KMS-11 (cell line): Measurements from ENCODE around the gene ATF7IP2.

Experiments
- H2AFZ ChIP-seq: fragments of 200-600 bp; sonication (generic); 2 replicates; pipeline ENCODE4 v1.6.1; 2016; ENCODE audit warnings: antibody characterized with exemption, mixed run types, low read depth
- H3K27ac ChIP-seq: fragments of 200-600 bp; sonication (generic); 2 replicates; pipeline ENCODE4 v1.6.1; 2016; ENCODE audit warnings: mild to moderate bottlenecking, mixed run types
- H3K27me3 ChIP-seq: fragments of 200-600 bp; sonication (generic); 2 replicates; pipeline ENCODE4 v1.6.1; 2017; ENCODE audit warnings: mild to moderate bottlenecking, low read depth, mixed run types, moderate library complexity; ENCODE audit not compliant: insufficient read depth
- H3K36me3 ChIP-seq: fragments of 200-600 bp; sonication (generic); 2 replicates; pipeline ENCODE4 v1.6.1; 2017; ENCODE audit warnings: mild to moderate bottlenecking, mixed run types; ENCODE audit not compliant: insufficient read depth
- H3K4me1 ChIP-seq: fragments of 200-600 bp; sonication (generic); 2 replicates; pipeline ENCODE4 v1.6.1; 2016; ENCODE audit warnings: mild to moderate bottlenecking, low read depth, mixed run types; ENCODE audit not compliant: poor library complexity, severe bottlenecking
- H3K4me2 ChIP-seq: fragments of 200-600 bp; sonication (generic); 2 replicates; pipeline ENCODE4 v1.7.0; 2016; ENCODE audit warnings: mild to moderate bottlenecking, mixed run types
- H3K4me3 ChIP-seq: fragments of 200-600 bp; sonication (generic); IDR thresholded peaks from 2 replicates; pipeline ENCODE4 v1.6.1; 2017; ENCODE audit warnings: low read depth, low read length, mixed read lengths; ENCODE audit not compliant: insufficient read depth
- H3K79me2 ChIP-seq: fragments of 200-600 bp; sonication (generic); 2 replicates; pipeline ENCODE4 v1.6.1; 2016; ENCODE audit warnings: low read depth, mixed run types; ENCODE audit not compliant: insufficient read depth
- H3K9ac ChIP-seq: fragments of 200-600 bp; sonication (generic); 2 replicates; pipeline ENCODE4 v1.6.1; 2016; ENCODE audit warnings: mild to moderate bottlenecking, mixed run types
- H4K20me1 ChIP-seq: fragments of 200-600 bp; sonication (generic); 2 replicates; pipeline ENCODE4 v1.6.1; 2016; ENCODE audit warnings: mild to moderate bottlenecking, mixed run types; ENCODE audit not compliant: insufficient read depth
- CTCF ChIP-seq: fragments of 200-600 bp; sonication (generic); conservative IDR thresholded peaks from 2 replicates; pipeline ENCODE4 v1.6.1; 2017; ENCODE audit warnings: low read depth, mild to moderate bottlenecking, antibody characterized with exemption, low read length, moderate library complexity, mixed read lengths

The ATF7IP2 gene

GRCh38 chr16:10520869-10521578 lies 135.2 kb downstream of the ATF7IP2 start:
- peaks cover 23% of the 10 kb centered on the region for H3K4me1 ChIP-seq
- no peak overlapping the region for H3K4me2 ChIP-seq
- no peak overlapping the region for H3K27ac ChIP-seq
- no peak for TF ChIP-seq CTCF
- no peaks in the 10 kb centered on the region for H3K36me3 ChIP-seq
- no peak overlapping the region for H3K9ac ChIP-seq
- H4K20me1 ChIP-seq: no peaks in the 10 kb centered on the region
- no peaks in the 10 kb centered on the region for H3K27me3 ChIP-seq
- H3K79me2 ChIP-seq: no peaks in the 10 kb centered on the region
- no peak overlapping the region for H3K4me3 ChIP-seq
- no peak overlapping the region for H2AFZ ChIP-seq

GRCh38 chr16:10521681-10522274 lies 135.9 kb downstream of the ATF7IP2 start:
- no peak overlapping the region for H3K27ac ChIP-seq
- H3K4me3 ChIP-seq: no peak overlapping the region
- H3K27me3 ChIP-seq: no peaks in the 10 kb centered on the region

DNA sequence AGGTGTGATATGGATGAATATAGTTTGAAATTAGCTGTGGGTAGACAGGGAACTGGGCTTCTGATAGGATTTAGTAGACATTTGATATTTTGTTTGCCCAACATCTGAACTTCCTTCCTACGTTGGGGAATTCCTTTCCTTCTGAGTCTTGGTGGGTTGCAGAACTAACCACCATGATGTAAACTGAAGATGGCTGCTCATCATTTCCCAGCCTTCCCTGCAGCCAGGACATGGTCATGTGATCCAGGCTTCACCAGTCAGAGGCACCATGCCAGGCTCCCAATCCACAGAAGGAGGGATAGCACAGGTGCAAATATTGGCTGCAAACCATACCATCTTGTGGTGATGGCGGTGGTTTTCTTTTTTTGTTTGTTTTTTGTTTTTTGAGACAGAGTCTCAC lies 137.1 kb downstream of the ATF7IP2 start:
- no peak for TF ChIP-seq CTCF
- no peaks in the 10 kb centered on the region for H3K27me3 ChIP-seq
- peak overlapping the region; percentile 18; the same call in 1 of the 2 replicates for H3K4me2 ChIP-seq
- no peak overlapping the region for H3K4me3 ChIP-seq
- no peaks in the 10 kb centered on the region for H3K36me3 ChIP-seq
- no peaks in the 10 kb centered on the region for H3K79me2 ChIP-seq
- no peak overlapping the region for H3K9ac ChIP-seq
- H3K27ac ChIP-seq: no peak overlapping the region
- no peaks in the 10 kb centered on the region for H4K20me1 ChIP-seq
- H3K4me1 ChIP-seq: peaks cover 23% of the 10 kb centered on the region
- no peak overlapping the region for H2AFZ ChIP-seq

More at GRCh38 chr16:10521681-10522274, 135.9 kb downstream of the ATF7IP2 start:
- Histone ChIP-seq H3K4me2 (no peak overlapping the region), H3K4me1 (peaks cover 23% of the 10 kb centered on the region), H3K36me3 (no peaks in the 10 kb centered on the region), H3K79me2 (no peaks in the 10 kb centered on the region), H2AFZ (no peak overlapping the region), H3K9ac (no peak overlapping the region), H4K20me1 (no peaks in the 10 kb centered on the region)
- TF ChIP-seq CTCF: peak; percentile 79

DNA sequence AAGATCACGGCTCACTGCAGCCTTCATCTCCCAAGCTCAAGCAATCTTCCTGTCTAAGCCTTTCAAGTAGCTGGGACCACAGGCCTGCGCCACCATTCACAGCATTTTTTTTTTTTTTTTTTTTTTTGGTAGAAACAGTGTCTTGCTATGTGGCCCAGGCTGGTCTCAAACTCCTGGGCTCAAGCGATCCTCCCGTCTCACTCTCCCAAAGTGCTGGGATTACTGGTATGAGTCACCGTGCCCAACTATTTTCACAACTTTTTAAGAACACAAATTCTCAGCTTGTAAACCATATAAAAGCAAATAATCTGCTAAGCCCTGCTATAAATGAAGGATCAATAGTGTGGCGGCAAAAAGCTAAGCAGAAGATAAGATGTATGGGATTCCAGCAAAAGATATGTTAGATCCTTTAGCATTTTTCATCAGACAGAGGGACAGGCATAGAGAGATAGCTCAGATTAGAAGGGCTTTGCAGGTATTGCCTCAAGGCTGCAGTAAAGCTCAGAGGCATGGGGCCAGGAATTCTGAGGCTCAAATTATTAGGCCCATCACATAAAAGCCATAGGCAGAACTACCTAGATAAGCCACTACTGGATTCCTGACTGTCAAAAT lies 139.5 kb downstream of the ATF7IP2 start:
- no peak for TF ChIP-seq CTCF
- no peak overlapping the region for H3K4me2 ChIP-seq
- H3K4me1 ChIP-seq: peaks cover 23% of the 10 kb centered on the region
- no peak overlapping the region for H2AFZ ChIP-seq
- no peaks in the 10 kb centered on the region for H3K36me3 ChIP-seq
- no peaks in the 10 kb centered on the region for H3K27me3 ChIP-seq
- no peak overlapping the region for H3K27ac ChIP-seq
- H3K4me3 ChIP-seq: no peak overlapping the region
- no peaks in the 10 kb centered on the region for H3K79me2 ChIP-seq
- H3K9ac ChIP-seq: no peak overlapping the region
- H4K20me1 ChIP-seq: no peaks in the 10 kb centered on the region
